DMS153 treated with DMSO at 0.1 percent for 48 hours (cell line): ENCODE results near the gene IFIT5.
"Not testable (repeated sequence)": the region's sequence is repeated elsewhere in the genome, so short reads cannot be mapped to it uniquely, and the experiment has no call there.

Source experiments
- DNase-seq: peaks from one replicate; lab custom pipeline; 2025; ENCODE audit not compliant: unreplicated experiment; lab: John Stamatoyannopoulos, UW

Gene IFIT5

GRCh38 chr10:89427629-89428028 is 13.3 kb downstream of the IFIT5 start:
- no peak for DNase-seq

DNA sequence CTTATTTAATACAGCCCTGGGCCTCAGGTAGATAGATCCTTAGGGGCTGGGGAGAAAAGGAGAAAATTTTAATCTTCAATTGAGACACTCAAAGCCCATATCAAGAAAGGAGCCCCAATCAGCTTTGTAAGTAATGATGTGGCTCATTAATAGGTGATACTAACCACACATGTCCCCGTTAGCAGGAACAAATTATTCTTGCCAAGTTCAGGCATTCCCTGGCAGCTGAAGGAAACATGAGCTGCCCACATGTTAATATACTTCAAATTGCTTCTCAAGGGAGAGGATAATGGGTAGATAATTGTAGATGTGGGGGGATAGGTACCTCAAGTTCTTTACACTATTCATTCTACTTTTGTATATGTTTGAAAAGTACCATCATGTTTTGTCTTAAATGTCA is 14.5 kb downstream of the IFIT5 start:
- no peak for DNase-seq

DNA sequence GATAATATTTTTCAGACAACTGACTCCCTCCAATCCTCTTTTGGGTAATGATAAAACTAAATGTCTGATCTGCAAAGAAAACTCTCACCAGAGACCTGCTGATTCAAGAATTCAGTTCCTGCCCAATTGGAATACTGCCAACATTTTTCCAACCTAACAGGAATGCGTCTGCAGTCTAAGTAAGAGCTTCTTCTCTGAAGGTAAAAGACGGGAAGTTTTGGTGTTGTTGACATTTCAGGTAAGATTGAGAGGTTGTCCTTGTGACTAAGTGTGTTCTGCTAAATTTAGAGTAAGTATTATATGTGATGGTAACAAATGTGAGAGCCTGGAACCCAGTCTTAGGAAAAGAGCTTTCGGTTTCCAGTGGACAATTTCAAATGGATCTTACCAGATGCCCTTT is 17.6 kb downstream of the IFIT5 start:
- DNase-seq = no peak

DNA sequence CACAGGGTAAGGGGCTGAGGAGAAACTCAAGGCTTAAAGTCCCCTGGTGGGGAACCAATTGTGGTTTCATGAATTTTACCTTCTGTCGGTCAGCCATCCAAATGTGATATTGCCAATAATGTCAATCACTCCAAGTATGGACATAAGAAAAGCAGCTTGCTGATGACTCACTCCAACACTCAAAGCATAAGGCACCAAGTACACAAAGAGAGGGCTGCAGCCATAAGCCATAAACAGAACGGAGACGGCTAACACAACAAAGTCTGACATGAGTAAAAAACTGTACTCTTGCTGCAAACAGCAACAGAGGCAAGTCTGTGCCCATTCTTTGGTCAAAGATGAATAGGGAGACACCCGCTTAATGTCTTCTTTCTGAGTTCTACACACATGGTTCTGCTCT is 24.2 kb downstream of the IFIT5 start:
- no peak for DNase-seq

DNA sequence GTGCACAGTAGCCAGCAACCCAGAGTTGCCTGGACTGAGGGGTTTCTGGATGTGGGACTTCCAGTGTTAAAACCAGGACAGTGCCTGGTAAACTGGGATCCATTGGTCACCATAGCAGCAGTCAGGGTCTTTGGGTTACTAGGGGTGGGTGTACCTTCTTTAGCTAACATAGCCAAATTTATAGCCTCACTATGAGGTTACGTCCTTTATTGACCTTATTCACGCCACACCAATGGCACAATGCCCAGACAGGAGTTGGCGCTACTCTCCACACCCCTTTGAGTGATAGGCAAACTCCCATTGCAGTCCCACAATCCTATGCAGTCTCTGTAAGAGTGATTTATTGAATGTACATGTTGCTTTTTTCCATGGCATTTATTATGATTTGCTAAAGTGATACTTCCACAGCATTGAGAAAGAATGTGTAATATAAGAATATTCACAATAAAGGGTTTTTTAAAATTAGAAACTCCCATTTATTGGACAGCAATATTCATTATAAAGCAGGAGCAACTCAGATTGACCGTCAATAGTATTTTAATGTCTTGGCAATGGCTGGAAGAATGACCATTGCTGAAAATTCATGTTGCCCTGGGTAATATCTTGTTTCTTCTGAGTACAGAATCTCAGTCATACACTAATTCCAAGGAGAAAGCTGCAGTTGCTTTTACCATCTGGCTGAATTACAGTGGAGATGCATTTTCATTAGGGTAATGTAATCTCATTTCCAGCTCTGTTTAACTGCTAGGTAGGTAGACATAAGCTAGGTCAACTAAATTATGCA is 26.1 kb downstream of the IFIT5 start:
- no peak for DNase-seq

- DNase-seq = no peak
Observed at GRCh38 chr10:89442289-89442688, 27.9 kb downstream of the IFIT5 start.

GRCh38 chr10:89444819-89445218 is 30.5 kb downstream of the IFIT5 start:
- not testable (repeated sequence) for DNase-seq

DNA sequence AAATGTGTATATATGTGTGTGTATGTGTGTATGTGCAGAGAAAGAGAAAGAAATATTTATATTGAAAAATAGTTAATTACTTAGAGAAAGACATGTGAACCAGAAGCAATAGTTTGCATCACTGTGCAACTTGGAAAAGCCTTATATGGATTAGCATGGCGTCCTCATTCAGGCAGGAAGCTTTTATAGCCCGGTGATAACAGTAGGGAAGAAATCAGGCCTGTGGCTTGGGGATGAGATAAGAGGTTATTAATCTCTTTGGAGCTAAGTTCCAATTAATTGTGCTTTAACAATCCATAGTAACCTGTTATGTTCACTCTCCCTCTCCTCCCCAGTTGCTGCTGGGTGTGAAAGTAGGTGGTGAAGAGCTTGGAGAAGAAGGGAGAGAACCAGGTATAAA is 36.5 kb downstream of the IFIT5 start:
- DNase-seq = no peak

GRCh38 chr10:89452193-89452592 is 37.8 kb downstream of the IFIT5 start:
- no peak for DNase-seq

GRCh38 chr10:89454561-89455347 is 40.4 kb downstream of the IFIT5 start:
- DNase-seq = no peak

DNA sequence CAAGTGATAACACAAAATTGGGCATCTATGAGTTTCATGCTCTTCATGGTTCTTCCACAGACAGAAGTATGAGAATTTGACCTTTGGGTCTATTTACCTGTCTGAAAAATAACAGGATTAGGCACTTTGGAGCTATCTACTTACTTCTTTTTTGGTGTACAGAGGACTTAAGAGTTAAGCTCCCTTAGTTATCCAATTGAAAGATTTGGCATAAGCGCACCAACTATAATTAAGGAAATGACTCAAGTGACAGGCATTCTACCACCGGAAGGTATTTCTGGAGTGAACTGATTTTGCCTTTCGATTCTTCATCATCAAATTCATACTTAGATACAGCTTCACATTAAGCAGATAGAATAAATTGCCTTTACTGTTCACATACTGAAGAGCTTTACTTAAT is 43.9 kb downstream of the IFIT5 start:
- no peak for DNase-seq

GRCh38 chr10:89458784-89459183 is 44.4 kb downstream of the IFIT5 start:
- DNase-seq = no peak

DNA sequence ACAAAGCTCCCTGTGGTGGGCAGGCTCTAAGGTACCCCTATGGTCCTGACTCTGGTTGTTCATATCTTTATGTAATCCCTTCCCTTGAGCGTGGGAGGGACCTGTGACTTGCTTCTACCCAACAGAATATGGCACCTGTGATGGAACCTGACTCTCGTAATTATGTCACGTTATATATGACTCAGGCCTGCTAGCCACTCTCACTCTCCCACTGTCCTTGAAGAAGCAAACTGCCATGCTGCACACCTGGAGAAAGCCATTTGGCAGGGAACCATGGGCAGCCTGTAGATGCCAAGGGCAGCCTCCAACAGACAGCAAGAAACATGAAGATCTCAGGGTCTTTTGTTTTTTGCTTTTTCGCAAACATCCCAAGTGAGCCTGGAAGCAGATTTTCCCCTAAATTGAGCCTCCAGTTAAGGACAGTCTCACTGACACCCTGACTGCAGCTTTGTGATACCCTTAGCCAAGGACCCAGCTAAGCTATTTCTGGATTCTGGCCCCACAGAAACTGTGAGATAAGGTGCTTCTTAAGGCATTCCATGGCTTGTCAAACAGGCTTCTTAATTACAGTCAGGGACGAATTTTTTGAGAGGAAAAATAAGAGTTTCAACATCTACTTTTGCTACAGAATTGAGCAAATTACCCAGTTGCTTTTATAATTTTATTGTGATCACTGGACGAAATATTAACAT is 49.6 kb downstream of the IFIT5 start:
- DNase-seq = no peak

GRCh38 chr10:89465196-89465595 is 50.8 kb downstream of the IFIT5 start:
- no peak for DNase-seq

DNA sequence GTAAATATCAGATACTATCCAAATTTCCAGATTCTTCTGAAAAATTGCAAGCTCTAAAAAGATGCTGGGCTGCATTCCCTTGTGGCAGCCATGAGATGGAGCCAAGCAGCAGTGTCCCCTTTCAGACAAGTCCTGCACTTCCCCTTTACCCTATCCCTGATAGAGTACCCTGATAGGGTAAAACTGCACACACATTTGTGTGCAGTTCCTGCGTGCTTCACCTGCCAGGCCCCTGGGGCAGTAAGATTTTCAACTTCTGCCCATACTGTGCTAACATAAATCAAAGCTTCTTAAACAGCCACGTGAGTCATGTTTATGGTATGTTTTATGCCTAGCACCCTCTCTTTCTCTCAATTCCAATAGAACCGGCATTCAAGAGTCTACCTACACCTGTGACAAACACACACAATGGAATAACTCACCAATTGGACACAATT is 52.2 kb downstream of the IFIT5 start:
- peak; percentile 57 for DNase-seq

DNA sequence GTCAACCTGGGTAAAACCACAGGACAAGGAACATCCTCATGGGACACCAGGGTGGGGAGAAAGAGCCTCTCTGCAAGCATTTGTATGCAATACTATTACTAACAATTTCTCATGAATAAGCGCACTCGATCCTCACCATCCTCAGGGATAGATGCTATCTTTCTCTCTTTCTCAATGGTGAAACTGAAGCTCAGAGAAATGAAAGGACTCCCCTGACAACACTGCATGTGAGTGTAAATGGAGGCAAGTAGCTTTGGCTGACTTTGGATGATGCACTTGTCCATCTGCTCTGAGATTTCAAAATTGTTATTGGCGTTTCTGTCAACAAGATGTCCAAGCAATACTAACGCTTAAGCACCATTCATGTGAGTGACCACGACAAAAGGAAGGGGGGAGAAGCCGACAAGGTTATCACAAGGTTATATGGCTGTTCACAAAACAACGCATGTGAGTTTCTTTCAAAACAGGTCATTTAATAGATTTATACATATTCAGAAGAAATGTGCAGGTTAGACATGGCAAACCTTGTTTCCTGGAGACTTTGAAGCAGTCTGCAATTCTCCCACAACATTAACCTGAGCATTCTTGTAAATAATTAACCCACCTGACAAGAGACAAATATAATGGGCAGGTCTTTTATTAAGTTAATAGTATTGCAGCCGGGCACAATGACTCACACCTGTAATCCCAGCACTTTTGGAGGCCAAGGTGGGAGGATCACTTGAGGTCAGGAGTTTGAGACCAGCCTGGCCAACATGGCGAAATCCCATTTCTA is 54.0 kb downstream of the IFIT5 start:
- no peak for DNase-seq

- no peak for DNase-seq
Observed at GRCh38 chr10:89469517-89469916, 55.1 kb downstream of the IFIT5 start.
